NCI-H2196 (cell line): ENCODE results near the gene CSF2.

Experiments
- DNase-seq: peaks from one replicate; lab custom pipeline; 2025; ENCODE audit not compliant: unreplicated experiment; lab: John Stamatoyannopoulos, UW

Gene CSF2

DNA sequence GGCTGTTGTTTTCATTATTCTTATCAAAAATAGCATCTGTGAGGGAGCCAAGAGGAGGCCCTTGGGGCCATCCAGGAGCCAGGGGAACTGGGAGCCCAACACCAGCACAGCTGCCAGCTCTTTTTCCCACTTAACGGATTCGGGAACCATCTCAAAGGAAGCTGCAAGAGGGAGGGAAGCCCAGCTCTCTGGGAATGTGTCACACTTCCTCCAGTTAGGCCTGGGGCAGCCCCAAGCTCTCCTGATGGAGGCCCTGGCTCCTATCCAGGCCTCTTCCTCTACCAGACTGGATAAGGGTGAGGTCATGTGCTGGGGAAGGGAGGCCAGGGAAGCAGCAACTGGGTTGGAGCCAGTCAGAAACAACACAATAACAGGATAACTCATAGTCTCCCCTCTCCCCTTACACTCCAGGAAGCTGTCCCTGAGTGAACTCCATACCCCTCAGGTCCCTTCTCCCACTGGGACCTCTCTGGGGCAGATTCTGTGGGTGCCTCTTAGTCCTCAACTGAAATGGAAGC is 12.7 kb downstream of the CSF2 start:
- DNase-seq: no peak

DNA sequence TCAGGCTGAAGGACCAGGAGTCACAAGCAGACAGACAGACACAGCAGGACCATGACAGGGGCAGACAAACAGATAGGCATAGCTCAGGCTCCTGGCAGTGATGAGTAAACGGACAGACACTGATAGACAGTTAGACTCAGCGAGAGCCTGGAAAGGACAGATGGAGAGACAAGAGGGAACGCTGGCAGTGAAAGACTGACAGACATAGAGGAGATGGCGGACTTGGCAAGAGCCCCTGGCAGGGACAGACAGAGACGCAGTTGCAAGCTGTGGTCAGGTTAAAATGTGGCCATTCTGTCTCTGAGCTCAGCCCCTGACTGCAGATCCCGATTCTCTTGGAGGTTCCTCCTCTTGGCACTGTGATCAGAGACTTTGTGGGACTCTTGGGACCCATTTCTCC is 13.6 kb downstream of the CSF2 start:
- no peak for DNase-seq

DNA sequence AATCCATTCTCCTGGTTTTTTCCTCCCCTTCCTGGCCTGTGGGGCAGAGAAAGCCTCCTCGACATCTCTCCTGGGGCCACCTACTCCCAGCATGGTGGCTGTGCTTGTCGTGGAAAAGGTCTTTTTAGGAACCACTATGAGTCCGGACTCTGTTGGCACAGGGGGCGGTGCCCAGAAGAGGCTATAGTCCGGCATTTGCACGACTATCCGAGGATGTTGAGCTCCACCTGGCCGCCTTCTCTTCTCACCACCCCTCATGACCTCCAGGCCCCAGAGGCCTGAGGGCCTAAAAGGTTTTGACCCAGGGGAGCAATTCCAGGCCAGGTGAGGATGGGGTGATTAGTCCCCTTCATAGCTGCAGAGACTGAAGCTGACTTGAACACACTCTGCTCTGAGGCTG is 14.1 kb downstream of the CSF2 start:
- DNase-seq: no peak

DNA sequence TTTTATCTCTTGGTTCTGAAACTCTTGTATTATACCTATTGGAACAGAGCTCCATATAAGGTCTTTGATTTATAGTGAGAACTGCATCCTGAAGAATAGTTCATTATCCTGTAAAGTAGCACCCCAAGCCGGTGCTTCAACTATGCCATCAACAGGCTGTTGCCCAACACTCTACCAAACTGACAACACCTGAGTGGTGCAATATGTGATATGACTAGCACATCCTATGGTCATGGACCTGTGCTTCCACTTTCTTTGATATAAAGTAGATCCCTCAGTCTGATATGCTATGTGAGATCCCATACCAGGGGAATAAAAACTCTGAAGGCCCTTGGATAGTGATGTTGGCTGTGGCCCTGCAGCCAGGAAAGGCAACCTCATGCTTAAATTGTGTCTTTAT is 15.8 kb downstream of the CSF2 start:
- DNase-seq: no peak

DNA sequence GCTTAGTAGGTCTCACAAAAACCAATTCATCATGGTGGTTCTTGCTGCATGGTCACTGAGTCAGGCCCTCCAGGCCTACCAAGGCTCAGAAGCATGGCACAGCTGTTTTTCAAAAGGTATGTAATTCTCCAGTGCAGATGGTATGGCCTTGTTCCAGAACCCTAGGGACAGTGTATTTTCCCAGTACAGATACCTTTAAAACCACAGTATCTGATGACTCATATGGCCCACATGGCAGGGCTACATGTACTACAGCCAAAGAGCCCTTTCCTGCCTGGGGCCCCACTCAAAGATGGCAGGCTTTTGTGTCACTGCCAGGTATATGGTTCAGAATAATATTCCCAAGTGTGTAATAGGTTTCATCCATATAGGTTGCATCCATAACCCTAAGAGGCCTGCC is 16.5 kb downstream of the CSF2 start:
- DNase-seq: peak; percentile 17

DNA sequence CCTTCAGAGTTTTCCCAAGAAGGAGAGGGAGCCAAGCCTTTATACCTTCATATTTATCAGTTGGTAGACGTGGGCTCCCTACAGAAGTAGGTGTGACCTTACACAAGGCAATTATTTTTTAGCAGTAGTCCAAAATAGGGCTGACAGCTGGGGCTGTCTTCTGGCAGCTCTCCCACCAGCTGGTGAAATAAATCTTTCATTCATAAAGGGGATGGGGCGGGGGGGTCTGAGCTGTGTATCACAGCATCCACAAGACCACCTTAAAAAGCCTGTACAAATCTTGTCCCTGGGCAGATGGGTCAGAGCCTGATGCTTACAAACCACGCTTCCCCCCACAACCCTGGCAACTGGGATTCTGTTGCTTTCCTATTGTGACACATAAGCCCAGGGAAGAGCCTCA is 19.7 kb downstream of the CSF2 start:
- no peak for DNase-seq

DNA sequence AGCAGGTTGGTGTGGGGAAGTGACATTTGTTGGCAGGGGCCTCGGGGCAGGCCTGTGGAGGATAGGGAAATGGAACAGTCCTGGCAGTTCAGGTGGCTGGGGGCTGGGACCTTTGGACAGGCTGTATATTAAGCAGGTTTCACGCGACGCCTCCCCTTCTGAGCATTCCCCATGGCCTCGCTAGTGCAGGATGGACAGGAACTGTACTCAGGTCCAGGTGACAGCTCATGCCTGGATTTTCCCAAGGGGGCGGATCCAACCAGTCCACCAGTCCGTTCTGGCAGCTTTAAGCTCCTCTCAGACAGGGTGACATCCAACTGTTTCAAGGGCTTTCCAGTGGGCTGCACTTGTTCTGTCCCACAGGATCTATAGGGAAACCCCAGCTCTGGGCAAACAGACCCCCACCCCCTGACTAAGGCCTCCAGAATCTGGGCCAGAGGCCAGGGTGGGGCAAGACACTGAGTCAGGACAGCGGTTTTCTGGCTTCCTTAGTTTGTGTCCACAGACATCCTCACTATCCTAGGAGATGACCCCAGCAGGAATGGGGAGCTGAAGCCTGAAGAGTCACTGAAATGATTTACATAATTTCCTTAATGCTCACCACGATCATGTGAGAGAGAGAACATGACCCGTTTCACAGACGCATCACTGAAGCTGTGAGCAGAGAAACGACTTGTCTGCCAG is 20.9 kb downstream of the CSF2 start:
- DNase-seq: no peak

DNA sequence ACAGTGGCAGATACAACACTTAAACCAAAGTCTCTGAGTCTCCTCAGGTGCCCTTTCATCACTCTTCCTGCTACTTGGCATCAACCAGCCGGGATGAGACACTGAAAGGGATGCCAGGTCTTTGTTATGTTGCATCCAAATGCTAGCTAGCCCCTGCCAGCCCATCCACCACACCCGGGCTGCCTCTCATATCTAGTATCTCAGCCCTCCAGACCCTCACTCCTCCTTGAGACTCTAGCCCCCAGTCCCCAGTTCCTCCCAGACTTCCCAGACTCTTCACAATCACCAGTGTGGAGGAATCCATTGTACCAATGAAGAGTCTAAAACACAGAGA is 21.5 kb downstream of the CSF2 start:
- no peak for DNase-seq

DNA sequence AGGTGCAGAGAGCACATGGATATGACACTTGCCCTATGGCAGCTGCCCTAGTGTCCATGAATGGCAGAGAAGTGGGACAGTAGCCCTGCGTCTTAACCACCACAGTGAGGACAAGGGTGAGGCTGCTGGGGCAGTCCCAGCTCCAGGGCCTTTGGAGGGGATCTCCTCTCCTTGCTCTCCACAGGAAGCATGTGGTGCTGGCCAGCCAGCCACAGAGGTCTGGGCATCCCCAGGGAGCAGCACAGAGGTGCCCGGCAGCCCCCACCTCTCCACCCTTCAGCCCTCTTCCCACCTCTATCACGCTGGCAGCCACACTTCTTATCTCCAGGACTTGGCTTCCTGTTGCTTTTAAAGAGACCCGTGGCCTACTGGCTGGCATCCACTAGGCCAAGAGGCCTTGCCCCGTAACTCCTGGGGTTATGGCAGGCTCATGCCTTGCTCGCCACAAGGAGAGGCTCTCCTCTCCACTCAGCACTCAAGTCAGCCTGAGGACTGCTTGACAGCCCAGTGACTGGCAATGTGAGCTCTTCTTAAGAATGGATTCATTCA is 21.9 kb downstream of the CSF2 start:
- DNase-seq: no peak

DNA sequence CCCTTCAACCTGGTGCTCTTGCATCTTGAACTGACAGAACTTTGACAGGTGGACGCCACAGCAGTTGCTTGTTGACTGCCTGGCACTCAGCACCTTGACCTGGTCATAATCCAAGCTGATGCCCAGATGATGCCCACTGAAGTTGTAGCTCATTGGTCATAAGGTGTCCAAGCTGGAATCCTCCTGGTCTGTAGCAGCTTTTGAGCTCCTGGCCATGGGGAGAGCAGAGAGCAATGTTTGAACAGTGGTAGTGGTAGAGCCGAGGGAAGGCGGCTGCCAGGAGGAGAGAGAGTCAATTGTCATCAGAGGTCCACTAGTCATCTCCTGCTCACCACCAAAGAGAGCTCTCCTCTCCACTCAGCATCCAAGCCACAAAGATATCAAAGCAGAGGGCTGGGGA is 23.3 kb downstream of the CSF2 start:
- DNase-seq: no peak

DNA sequence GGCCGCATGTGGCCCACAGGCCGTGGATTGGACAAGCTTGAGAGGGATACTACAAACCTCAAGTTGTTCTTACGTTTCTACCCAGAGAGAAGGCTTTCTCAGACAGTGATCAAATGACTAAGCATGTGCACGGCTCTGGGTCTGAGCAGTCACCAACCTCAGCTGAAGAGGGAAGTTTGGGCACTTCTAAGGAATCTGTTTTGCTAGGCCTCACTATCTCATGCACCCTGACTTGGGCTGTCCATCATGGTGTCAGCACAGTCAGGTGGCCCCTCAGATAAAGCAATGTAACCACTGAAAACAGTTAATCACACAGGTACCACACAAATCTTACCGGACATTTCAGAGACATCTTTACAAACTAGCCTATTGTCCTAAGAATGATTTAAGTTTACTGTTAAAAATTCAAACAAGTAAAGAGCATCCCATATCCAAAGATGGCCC is 24.6 kb downstream of the CSF2 start:
- DNase-seq: no peak

DNA sequence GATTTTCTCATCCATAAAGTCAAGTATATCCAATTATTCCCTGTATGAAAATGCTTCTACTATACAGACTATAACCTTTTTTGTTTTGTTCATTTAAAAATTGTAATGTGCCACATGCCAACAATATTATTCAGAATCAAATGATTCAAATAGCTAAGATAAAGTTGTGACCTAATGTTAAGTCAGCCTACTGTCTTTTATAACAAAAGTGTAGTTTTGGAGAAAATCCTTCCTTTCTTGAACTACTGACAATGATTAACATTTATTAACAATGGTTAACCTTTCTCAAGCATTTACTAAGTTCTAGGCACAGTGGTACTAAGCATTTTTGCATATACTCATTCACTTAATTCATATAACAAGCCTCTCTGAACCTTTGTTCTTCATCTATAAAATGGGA is 25.0 kb downstream of the CSF2 start:
- no peak for DNase-seq

DNA sequence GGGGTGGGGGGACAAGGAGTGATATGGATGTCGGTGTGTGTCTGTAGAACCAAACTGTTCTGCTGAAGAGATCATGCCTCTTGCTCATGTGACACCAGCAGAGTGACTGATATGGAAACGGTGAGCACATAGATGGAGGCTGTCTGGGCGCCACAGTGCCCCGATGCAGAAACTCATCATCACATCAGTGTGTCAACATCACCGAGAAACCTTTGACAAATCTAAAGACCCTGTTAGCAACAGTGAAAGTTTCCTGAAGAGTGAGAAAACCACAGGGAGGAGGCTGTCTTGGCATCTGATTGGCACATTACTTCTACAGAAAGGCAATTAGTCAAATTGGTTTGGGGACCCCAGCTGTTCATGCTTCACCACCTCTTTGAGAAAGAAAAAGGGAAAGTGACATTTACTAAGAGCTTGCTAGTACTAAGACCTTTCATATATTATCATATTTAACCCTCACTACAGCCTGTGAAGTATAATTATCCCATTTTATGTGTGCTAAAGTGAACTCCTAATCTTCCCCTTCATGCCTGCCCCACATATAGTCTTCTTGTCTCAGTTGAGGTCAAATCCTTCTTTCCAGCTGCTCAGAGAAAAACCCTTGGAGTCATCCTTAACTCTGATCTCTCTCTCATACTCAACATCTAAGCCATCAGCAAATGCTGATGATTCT is 25.6 kb downstream of the CSF2 start:
- DNase-seq: no peak

DNA sequence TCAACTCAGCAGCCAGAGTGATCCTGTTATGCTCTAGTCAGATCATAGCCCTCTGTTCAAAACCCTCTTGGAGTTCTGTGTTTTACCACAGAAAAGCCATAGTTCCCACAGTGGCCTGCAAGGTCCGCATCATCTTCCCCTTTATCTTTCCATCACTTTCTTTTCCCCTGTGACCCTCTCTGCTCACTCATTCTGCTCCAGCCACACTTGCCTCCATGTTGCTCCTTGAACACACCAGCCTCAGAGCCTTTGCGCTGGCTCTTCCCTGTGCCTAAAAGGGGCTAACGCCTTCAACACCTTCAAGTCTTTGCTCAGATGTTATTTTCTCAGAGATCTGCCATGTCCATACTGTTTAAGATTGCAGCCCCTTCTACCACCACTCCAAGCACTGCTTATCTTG is 26.3 kb downstream of the CSF2 start:
- no peak for DNase-seq

DNA sequence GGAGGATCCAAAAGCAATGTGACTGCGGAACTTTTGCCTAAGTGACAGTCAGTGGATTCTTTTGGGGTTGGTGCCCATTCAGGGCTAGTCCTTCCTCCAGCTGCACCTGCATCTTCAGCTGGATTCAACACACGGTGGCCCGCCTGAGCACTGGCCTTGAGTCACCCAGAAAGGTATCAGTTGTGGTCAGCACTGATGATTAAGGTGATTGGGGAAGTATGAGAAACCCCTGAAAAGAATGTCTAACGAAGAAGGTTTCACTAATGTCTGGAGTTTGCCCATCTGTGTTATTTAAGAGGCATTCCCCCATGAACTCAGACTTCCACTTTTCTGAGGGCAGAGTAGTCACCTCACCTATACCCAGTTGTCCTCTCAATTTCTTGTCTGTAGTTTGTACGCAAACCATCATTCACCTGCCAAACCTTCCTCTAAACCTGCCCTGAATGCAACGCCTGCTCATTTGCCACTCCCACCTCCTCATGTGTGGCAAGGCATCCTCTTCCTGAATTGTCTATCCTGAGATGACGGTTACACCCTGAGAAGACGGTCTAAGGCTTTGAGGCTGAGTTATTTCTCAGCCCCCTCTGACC is 27.2 kb downstream of the CSF2 start:
- DNase-seq: no peak

DNA sequence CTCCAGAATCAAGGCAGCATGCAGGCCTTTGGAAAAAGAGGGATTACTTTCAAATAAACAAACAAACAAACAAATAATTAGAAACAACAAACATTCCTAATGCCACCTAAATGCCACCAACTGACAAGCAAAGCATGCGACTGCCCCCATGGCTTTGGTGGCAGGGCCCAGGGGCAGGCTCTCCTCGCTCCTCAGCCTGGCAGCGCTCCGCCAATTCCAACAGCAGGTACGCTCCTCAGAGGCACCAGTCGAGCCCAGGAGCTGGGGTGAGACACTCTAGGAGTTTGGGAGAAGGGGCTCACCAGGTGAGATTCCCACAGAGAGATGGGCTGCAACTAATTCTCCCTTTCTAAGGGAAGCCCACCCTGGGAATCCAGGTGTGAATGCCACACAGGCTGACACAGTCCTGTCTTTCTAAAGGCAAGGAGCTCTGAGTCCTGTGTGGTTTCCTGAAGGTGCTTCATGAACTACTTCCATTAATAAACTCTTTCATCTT is 27.8 kb downstream of the CSF2 start:
- DNase-seq: no peak

DNA sequence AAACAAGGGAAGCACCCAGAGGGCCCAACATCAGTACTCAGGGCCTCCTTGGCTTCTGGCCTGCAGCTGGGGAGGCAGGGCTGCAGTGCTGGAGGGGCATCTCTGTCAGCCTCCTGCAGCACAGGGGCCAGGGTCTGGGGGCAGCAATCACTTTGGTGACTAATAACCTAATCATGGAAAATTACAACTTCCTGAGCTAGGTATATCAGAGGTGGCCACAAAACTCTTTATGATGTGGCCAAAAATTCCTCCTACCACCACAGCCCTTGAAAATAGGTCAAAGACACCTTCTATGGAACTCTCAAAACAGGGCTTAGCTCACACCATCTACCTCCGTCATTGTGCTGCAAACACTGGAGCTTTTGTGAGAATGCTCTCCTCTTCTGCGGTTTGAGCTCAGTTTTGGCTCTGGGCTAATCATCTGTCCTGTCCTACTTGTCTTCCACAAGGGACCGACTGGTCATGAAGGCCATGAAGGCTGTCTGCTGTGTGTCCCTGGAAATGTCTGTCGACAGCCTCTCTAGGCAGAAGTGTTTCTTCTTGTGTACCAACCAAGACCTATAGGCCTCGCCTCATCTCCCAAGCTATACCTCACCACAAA is 28.6 kb downstream of the CSF2 start:
- no peak for DNase-seq

DNA sequence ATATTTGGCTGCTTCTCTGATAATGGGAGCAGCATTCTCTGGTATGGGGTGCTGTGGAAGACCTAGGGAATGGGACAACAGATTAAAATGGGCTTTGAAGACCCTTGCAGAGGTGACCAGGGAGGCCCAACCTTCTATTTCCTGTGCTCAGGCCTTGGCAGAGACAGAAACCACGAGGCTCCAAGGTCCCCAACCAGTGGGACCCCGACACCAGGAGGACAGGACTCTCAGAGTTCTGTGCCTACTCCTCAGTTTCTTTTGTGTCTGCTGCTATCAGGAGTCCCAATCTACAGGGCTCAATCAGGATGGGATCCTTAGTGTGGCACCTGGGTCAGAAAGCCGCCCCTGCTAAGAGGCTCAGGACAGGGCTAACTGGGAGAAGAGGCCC is 29.3 kb downstream of the CSF2 start:
- DNase-seq: no peak

DNA sequence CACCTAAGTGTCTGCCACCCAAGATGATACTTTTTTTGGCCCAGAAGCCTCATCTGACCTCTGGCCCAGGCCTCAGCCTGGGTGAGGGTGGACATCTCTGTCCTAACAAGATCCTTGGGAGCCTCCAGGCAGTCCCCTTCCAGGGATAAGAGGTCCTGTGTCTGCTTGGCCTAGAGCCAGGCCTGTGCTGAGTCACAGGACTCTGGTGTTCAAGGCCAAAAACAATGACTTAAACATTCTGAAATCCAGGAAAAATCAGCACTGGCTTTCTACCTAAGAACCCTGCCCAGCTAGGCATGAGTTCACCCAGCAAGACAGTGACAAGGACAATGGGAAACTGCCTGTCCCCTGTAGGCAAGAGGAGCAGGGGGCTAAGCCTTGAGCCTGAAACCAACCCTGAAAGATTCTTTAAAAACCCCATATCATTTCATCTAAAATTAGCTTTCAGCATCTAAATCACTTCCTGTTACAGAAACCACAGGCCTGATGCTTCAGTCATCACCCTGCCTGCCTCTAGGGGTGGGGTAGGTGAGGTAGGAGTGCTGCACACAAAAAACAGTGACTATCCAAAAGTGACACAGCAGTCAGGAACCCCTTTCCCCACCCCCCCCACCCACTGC is 29.9 kb downstream of the CSF2 start:
- peak; percentile 23 for DNase-seq

DNA sequence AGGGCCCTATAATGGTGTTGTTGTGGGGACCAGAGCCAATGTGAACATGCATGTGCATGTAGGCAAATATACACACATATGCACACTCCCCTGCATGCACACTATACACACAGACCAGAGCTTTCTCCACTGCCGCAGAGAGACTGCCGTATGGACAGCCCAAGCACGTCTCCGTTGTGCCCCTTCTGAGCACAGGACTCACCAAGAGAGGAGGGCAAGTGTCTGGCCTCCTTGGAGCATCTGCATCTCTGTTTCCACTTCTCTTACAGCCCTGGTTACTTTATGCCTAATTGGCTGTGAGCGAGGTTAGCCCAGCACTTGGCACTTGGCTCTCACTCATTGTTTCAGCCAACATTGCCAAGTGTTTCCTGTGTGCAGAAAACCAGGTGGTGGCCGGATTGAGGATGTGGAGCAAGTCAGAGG is 30.4 kb downstream of the CSF2 start:
- no peak for DNase-seq

DNA sequence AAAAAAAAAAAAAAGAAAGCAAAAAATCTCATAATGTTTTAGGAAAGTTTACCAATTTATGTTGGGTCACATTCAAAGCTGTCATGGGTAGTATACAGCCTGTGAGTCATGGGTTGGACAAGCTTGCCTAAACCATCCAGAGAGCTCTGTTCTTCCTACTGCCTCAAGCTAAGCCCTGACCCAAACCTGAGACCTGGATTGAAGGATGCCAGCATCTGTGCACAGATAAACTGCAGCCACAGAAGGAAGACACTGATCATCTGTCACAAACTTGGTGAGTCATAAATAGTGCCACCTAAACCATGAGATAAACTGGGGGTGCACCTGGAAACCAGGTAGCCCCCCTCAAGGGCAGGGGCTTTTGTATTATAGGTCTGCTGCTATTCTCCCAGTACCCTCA is 31.0 kb downstream of the CSF2 start:
- no peak for DNase-seq
